GM12892 (cell line): ENCODE results near the gene CEP20.
"Not testable (repeated sequence)": the region's sequence is repeated elsewhere in the genome, so short reads cannot be mapped to it uniquely, and the experiment has no call there.

ENCODE experiments used
- POLR2A ChIP-seq: IDR thresholded peaks from 2 replicates; pipeline ENCODE4 v1.6.1; 2011; ENCODE audit warnings: low read depth, low read length, control low read depth
- POLR2AphosphoS5 ChIP-seq: IDR thresholded peaks from 2 replicates; pipeline ENCODE4 v1.6.1; 2011; ENCODE audit warnings: low read depth, low read length, control low read depth

GRCh38 chr16:15850555-15850954 is 37.8 kb downstream of the CEP20 start:
- TF ChIP-seq POLR2AphosphoS5, POLR2A: not testable (repeated sequence)
